H9 (cell line): ENCODE measurements around the gene DPH6. TPM values are rescaled to one million over a fixed set of nuclear protein-coding genes. Genes with fewer than 3 reads are reported as not detected.

Source experiments
- DNase-seq: peaks from one replicate; pipeline ENCODE4 v3.0.0-alpha.2; 2017
- H2AFZ ChIP-seq: one replicate; pipeline ENCODE4 v1.6.1; 2013; ENCODE audit warnings: mild to moderate bottlenecking, low read length, control low read depth, moderate library complexity
- H2AK5ac ChIP-seq: 2 replicates; pipeline ENCODE4 v1.6.1; 2013; ENCODE audit warnings: low read length, control low read depth, mixed read lengths; ENCODE audit not compliant: insufficient read length
- H2BK120ac ChIP-seq: one replicate; pipeline ENCODE4 v1.6.1; 2013; ENCODE audit warnings: low read depth, mild to moderate bottlenecking, low read length, control low read depth, inconsistent platforms; ENCODE audit not compliant: poor library complexity, severe bottlenecking
- H2BK12ac ChIP-seq: 2 replicates; pipeline ENCODE4 v1.6.1; 2013; ENCODE audit warnings: low read length, control low read depth, mixed read lengths, low read depth; ENCODE audit not compliant: insufficient read length
- H2BK15ac ChIP-seq: 2 replicates; pipeline ENCODE4 v1.6.1; 2013; ENCODE audit warnings: low read depth, low read length, control low read depth
- H2BK20ac ChIP-seq: one replicate; pipeline ENCODE4 v1.6.1; 2013; ENCODE audit warnings: low read depth, mild to moderate bottlenecking, low read length, control low read depth, inconsistent platforms; ENCODE audit not compliant: poor library complexity, severe bottlenecking
- H2BK5ac ChIP-seq: 2 replicates; pipeline ENCODE4 v1.6.1; 2013; ENCODE audit warnings: low read length, control low read depth, mixed read lengths; ENCODE audit not compliant: insufficient read length
- H3K14ac ChIP-seq: 2 replicates; pipeline ENCODE4 v1.6.1; 2013; ENCODE audit warnings: low read length, control low read depth; ENCODE audit not compliant: insufficient read depth
- H3K18ac ChIP-seq: 2 replicates; pipeline ENCODE4 v1.6.1; 2013; ENCODE audit warnings: low read depth, mild to moderate bottlenecking, mixed read lengths, low read length, control low read depth; ENCODE audit not compliant: insufficient read length
- H3K23ac ChIP-seq: 2 replicates; pipeline ENCODE4 v1.6.1; 2013; ENCODE audit warnings: low read length, control low read depth, mixed read lengths, low read depth; ENCODE audit not compliant: insufficient read length
- H3K23me2 ChIP-seq: 2 replicates; pipeline ENCODE4 v1.6.1; 2013; ENCODE audit warnings: low read depth, mild to moderate bottlenecking, mixed read lengths, low read length, control low read depth; ENCODE audit not compliant: insufficient read length, poor library complexity, severe bottlenecking
- H3K27ac ChIP-seq: 2 replicates; pipeline ENCODE4 v1.5.1; 2013; ENCODE audit warnings: low read length, control low read depth, mixed read lengths, low read depth; ENCODE audit not compliant: insufficient read length
- H3K27me3 ChIP-seq: 2 replicates; pipeline ENCODE4 v1.6.1; 2013; ENCODE audit warnings: low read length, control low read depth, inconsistent platforms; ENCODE audit not compliant: insufficient read depth
- H3K4ac ChIP-seq: 2 replicates; pipeline ENCODE4 v1.6.1; 2013; ENCODE audit warnings: low read depth, mild to moderate bottlenecking, control low read depth, inconsistent platforms, low read length, moderate library complexity
- H3K4me1 ChIP-seq: 2 replicates; pipeline ENCODE4 v1.6.1; 2013; ENCODE audit warnings: low read length, control low read depth, inconsistent platforms; ENCODE audit not compliant: insufficient read depth
- H3K4me2 ChIP-seq: 2 replicates; pipeline ENCODE4 v1.6.1; 2013; ENCODE audit warnings: low read length, control low read depth, mixed read lengths; ENCODE audit not compliant: insufficient read length, insufficient read depth
- H3K56ac ChIP-seq: 2 replicates; pipeline ENCODE4 v1.6.1; 2013; ENCODE audit warnings: low read depth, mild to moderate bottlenecking, mixed read lengths, low read length, control low read depth; ENCODE audit not compliant: insufficient read length
- H3K79me1 ChIP-seq: 2 replicates; pipeline ENCODE4 v1.6.1; 2013; ENCODE audit warnings: low read depth, mild to moderate bottlenecking, moderate library complexity, low read length, control low read depth, inconsistent platforms; ENCODE audit not compliant: insufficient read depth, poor library complexity, severe bottlenecking
- H3K79me2 ChIP-seq: 2 replicates; pipeline ENCODE4 v1.6.1; 2013; ENCODE audit warnings: low read length, control low read depth, inconsistent platforms; ENCODE audit not compliant: insufficient read depth
- H3K9ac ChIP-seq: 2 replicates; pipeline ENCODE4 v1.6.1; 2013; ENCODE audit warnings: low read length, control low read depth, mixed read lengths; ENCODE audit not compliant: insufficient read length; ENCODE audit errors: extremely low read depth
- H3K9me3 ChIP-seq: one replicate; pipeline ENCODE4 v1.6.1; 2013; ENCODE audit warnings: low read depth, low read length, inconsistent platforms; ENCODE audit not compliant: control insufficient read depth
- H3T11ph ChIP-seq: one replicate; pipeline ENCODE4 v1.6.1; 2013; ENCODE audit warnings: mild to moderate bottlenecking, low read length, control low read depth, inconsistent platforms
- H4K20me1 ChIP-seq: one replicate; pipeline ENCODE4 v1.6.1; 2013; ENCODE audit not compliant: control insufficient read depth, insufficient read length, insufficient read depth
- H4K5ac ChIP-seq: 2 replicates; pipeline ENCODE4 v1.6.1; 2013; ENCODE audit warnings: low read depth, mild to moderate bottlenecking, mixed read lengths, low read length, control low read depth; ENCODE audit not compliant: insufficient read length
- H4K8ac ChIP-seq: replicated peaks from 2 replicates; pipeline ENCODE4 v1.6.1; 2013; ENCODE audit warnings: low read length, control low read depth, mixed read lengths, low read depth; ENCODE audit not compliant: insufficient read length
- H4K91ac ChIP-seq: 2 replicates; pipeline ENCODE4 v1.6.1; 2013; ENCODE audit warnings: low read depth, mild to moderate bottlenecking, moderate library complexity, mixed read lengths, low read length, control low read depth; ENCODE audit not compliant: insufficient read length
- H3K27ac Mint-ChIP-seq, 3 experiments: 2 replicates in 2 of 3; 3 replicates in 1 of 3; pipeline ENCODE4 v1.8.0; 2020 to 2021; ENCODE audit warnings: mixed read lengths in 3 of 3, mild to moderate bottlenecking in 1 of 3, moderate library complexity in 1 of 3
- H3K27me3 Mint-ChIP-seq: 2 replicates; pipeline ENCODE4 v1.8.0; 2021; ENCODE audit warnings: low read depth, mild to moderate bottlenecking, moderate library complexity, mixed read lengths
- H3K36me3 Mint-ChIP-seq, 3 experiments: 2 replicates in 2 of 3; 3 replicates in 1 of 3; pipeline ENCODE4 v1.8.0; 2020 to 2021; ENCODE audit warnings: low read depth in 3 of 3, mixed read lengths in 3 of 3; ENCODE audit not compliant: insufficient read depth in 1 of 3
- H3K4me1 Mint-ChIP-seq, 2 experiments: 2 replicates each; pipeline ENCODE4 v1.8.0; 2020; ENCODE audit warnings: mixed read lengths in 2 of 2
- H3K4me3 Mint-ChIP-seq, 2 experiments: 2 replicates in 1 of 2; 3 replicates in 1 of 2; pipeline ENCODE4 v1.8.0; 2020 to 2021; ENCODE audit warnings: mild to moderate bottlenecking in 2 of 2, mixed read lengths in 2 of 2, moderate library complexity in 1 of 2
- H3K9me3 Mint-ChIP-seq, 2 experiments: 2 replicates in 1 of 2; 3 replicates in 1 of 2; pipeline ENCODE4 v1.8.0; 2020; ENCODE audit warnings: mild to moderate bottlenecking in 2 of 2, mixed read lengths in 2 of 2, moderate library complexity in 1 of 2
- CTCF ChIP-seq: fragments of 200-600 bp; sonication (generic); conservative IDR thresholded peaks from 3 replicates; pipeline ENCODE4 v1.8.0; 2021; ENCODE audit warnings: antibody characterized with exemption, mild to moderate bottlenecking
- WGBS: extraction: QIAGEN DNeasy Blood & Tissue Kit; methylation state at CpG from one replicate; pipeline ENCODE4 v1.1.7; 2013; ENCODE audit warnings: missing lambda C conversion rate, low lambda C conversion rate, mixed read lengths; ENCODE audit not compliant: insufficient read length; ENCODE audit errors: extremely low coverage; 5-methylcytosine and 5-hydroxymethylcytosine counted together
- total RNA-seq: library from RNA; stranded (reverse); gene quantifications from 2 replicates; pipeline ENCODE4 v1.2.1, GENCODE V29; 2021

Gene DPH6
- total RNA-seq, 1 experiment from 2014 or later: 42.0 TPM

- H4K8ac ChIP-seq: no peak overlapping the region
- H2BK120ac ChIP-seq: no peak overlapping the region
- no peak overlapping the region for H2BK12ac ChIP-seq
- H3K27ac Mint-ChIP-seq: no peak overlapping the region
- no CpG with 5 or more reads among the region's 3 CpGs for WGBS
- H2AFZ ChIP-seq: no peak overlapping the region
- no peak overlapping the region for H3K18ac ChIP-seq
- no peak overlapping the region for H3K23ac ChIP-seq
- peaks cover 25 to 45% (median 36%) of the 10 kb centered on the region in 3 experiments for H3K36me3 Mint-ChIP-seq
- H3K4me3 Mint-ChIP-seq: no peak overlapping the region
- H2BK15ac ChIP-seq: no peak overlapping the region
- H2AK5ac ChIP-seq: no peak overlapping the region
- no peaks in the 10 kb centered on the region for H3K79me1 ChIP-seq
- no peaks in the 10 kb centered on the region for H3K27me3 ChIP-seq
- H3K4me2 ChIP-seq: no peak overlapping the region
- H3K9me3 ChIP-seq: peaks cover 8% of the 10 kb centered on the region
- peaks cover 26 to 31% of the 10 kb centered on the region in 2 experiments for H3K9me3 Mint-ChIP-seq
- no peak overlapping the region for H3K27ac ChIP-seq
- no peak overlapping the region for H3K14ac ChIP-seq
- H3K56ac ChIP-seq: no peak overlapping the region
- H2BK20ac ChIP-seq: no peak overlapping the region
- H3K4me1 ChIP-seq: no peaks in the 10 kb centered on the region
- DNase-seq: no peak
- H3K4me1 Mint-ChIP-seq: no peaks in the 10 kb centered on the region; a peak in 1 of 4 replicates
- H3K79me2 ChIP-seq: no peaks in the 10 kb centered on the region
- no peak overlapping the region for H3K4ac ChIP-seq
- H4K5ac ChIP-seq: no peak overlapping the region
- H3K27me3 Mint-ChIP-seq: no peaks in the 10 kb centered on the region
- H3K9ac ChIP-seq: no peak overlapping the region
- H3K23me2 ChIP-seq: no peaks in the 10 kb centered on the region
- no peak for TF ChIP-seq CTCF
- H4K20me1 ChIP-seq: no peaks in the 10 kb centered on the region
- no peak overlapping the region for H2BK5ac ChIP-seq
- no peak overlapping the region for H4K91ac ChIP-seq
- no peak overlapping the region for H3T11ph ChIP-seq
Measured at GRCh38 chr15:35491173-35491572, 54.8 kb downstream of the DPH6 start.
